Central memory CD4-positive, alpha-beta T cell (primary cell): ENCODE data around the gene ADAM22.

Experiments
- DNase-seq: peaks from one replicate; pipeline ENCODE4 v3.0.0; 2022

ADAM22 gene

GRCh38 chr7:88218836-88219605, 285.0 kb downstream of the ADAM22 start:
- DNase-seq, result peak; percentile 30

DNA sequence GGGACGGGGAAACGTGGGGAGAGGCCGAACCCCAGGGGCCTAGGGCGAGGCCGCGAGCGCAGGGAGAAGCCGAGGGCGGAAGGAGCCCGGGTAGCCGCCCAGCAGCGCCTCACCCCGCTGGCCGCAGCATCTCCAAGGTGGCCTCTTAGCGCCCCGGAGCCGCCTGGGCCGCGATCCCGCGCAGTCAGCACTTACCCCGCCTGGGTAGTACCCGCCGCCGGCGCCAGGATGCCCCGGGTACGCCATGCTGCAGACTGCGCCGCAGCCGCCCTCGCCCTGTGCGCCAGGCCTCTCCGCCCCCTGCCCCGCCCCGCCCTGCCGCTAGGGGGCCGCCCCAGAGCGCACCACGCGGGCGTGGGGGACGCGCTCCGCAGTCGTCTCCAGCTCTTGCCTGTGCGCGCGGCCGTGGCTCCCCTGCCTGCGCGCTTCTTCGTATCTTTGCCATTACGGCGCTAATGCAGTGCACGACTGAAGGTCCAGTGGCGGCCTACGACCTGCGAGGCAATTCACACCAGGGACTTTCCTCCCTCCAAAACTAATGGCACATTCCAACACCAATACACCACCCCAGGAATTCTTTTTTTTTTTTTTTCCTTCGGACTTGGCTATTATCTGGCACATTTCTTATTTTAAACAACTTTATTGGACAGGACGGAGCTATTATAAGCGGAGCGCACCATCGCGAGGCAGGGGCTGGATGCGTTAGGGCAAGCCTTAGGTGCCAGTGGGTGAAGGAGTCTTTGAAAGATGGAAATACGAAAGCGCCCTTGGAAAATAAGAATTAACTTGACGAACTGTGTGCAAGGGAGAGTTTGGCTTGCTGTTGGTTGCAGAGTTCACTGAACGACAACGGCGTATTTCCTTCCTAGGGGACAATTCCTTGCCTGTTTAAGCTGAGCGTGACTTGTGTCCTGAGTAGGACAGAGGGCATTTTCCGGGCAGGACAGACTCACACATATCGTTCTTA, 286.0 kb downstream of the ADAM22 start, which contains the start of gene SRI:
Gene SRI (minus strand): TSS at position 258 of the 967 bp plus-strand sequence. CDS start 12 bp downstream, at position 246.
- DNase-seq, result peak; percentile 91

DNA sequence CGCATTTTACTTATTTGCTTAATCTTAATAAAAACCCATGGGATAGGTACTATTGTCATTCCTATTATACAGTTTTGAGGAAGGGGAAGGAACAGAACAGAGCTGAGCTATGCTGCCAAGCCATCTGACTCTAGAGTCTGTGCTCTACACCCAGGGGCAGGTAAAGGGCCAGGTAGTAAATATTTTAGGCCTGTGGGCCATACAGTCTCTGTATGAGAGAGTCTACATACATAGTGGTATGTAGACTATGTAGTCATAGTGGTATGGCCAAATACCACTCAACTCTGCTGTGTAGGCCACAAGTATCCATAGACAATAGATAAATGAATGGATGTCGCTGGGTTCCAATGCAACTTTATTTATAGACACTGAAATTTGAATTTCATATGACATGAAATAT, 289.2 kb downstream of the ADAM22 start:
- no peak for DNase-seq

DNA sequence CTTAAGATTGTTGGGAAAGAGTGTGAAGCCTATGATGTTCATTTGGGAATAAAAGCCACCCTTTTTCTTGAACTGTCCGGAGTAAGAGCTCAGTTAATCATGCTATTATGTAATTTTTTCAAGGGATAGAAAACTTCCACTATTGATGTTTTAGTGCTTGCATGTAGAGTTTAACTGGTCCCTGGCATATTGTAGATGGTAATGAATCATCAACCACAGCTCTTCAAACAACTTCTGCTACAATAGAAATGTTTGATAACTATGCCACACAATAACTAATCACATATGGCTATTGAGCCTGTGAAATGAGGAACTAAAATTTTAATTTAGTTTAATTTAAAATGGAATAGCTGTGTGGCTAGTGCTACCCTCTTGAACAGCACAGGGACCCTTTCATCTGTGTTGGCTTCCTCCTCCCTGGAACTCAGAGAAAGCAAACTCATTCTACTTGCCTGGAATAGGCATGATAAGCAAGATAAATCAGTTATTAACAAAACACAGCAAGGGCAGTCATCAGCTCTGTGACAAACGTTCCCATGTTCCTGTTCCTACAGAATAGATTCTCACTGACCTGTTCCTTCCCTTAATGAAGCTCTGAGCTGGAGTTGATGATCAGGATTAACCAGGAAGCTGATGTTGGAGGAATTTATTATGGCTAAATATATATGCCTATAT, 290.7 kb downstream of the ADAM22 start:
- no peak for DNase-seq

DNA sequence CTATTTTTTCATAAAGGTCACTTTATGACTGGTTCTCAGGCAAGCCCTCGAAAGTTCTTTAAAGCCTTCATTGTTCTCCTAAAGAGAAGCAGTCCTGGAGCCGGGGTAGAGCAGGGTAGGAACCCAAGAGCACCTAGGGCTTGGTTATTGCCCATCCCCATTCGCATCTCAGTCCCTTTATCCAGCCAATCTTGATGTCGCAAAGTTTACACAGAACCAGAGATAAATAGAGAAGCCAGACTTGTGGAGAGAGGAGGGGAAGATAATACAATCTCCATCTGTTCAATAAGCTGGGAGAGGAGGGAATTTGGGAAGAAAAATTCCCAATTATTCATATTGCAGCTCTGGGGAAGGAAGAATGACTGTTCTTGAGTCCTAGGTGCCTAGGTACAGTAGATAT, 292.1 kb downstream of the ADAM22 start:
- DNase-seq, result no peak

- DNase-seq, result no peak
Observed at GRCh38 chr7:88226886-88227516, 292.9 kb downstream of the ADAM22 start.

GRCh38 chr7:88229302-88229995, 295.4 kb downstream of the ADAM22 start:
- no peak for DNase-seq

DNA sequence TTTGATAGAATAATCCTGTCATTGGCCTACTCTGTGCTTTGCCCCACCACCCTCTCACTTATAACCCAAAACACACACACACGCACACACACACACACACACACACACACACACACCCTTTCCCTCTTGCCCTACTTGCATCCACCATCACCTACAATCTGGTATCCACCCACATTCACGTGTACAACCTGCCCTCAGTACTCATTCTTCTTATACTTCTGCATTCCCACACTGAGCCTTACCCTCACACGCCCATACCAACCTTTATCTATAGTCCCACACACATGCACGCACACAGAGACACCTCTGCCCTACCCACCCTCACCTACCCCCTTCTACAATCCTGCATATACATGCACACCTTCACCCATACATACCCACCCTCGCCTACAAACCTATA, 296.6 kb downstream of the ADAM22 start:
- no peak for DNase-seq

GRCh38 chr7:88233828-88234227, 299.8 kb downstream of the ADAM22 start:
- DNase-seq, result no peak

- no peak for DNase-seq
Observed at GRCh38 chr7:88239852-88240251, 305.8 kb downstream of the ADAM22 start.

DNA sequence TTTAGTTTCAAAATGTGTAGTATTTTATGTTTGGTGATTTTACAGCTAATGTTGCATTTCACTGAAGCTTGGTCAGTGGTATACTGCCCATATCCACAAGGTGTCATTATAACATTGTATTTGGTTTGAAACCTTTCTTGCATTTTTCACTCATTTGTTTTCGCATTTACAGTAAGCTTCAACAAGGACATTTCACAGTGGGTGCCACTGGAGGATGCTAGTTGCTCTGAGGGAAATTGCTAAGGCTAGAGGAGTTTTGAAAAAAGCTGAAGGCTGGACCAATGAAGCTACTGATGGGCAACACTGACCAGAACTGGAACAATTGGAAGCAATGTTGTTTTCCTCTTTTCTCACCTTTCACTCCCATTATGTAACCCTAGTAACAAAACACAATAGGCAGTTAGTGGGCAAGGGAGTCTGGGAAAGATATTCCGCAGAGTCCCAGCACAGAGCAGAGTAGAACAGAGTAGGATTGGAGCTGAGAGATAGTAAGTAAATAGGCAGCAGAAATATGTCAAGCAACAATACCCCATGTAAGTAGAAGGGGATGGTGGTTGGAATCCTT, 309.4 kb downstream of the ADAM22 start:
- no peak for DNase-seq

DNA sequence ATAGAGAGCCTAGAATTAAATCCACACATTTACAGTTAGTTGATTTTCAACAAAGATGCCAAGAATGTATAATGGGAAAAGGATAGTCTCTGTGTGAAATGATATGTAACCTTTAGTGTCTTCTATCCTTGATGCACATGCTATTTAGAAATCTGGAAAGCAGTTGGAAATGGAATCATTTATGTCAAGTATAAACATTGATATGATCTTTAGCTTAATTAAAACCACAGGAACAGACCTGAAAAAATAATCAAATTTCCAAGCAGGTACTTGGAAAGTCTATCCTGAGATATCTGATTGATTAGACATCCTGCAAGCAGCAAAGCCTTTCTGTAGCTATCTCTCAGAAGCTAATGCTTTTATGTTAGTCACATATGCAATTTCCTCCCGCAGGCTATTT, 310.2 kb downstream of the ADAM22 start:
- no peak for DNase-seq
